GM21381 (cell line): Measurements from ENCODE around the gene CARS1.
"Not testable (repeated sequence)": the region's sequence is repeated elsewhere in the genome, so short reads cannot be mapped to it uniquely, and the experiment has no call there.

Source experiments
- ATAC-seq: cut with Tn5 transposase; IDR thresholded peaks from one replicate; pipeline ENCODE4 v1.9.1; 2021; ENCODE audit warnings: mild to moderate bottlenecking, moderate library complexity; ENCODE audit not compliant: unreplicated experiment

Gene CARS1

GRCh38 chr11:3063876-3064275, 6.7 kb upstream of the CARS1 start:
- ATAC-seq, result not testable (repeated sequence)

GRCh38 chr11:3063432-3063831, 6.2 kb upstream of the CARS1 start:
- not testable (repeated sequence) for ATAC-seq

DNA sequence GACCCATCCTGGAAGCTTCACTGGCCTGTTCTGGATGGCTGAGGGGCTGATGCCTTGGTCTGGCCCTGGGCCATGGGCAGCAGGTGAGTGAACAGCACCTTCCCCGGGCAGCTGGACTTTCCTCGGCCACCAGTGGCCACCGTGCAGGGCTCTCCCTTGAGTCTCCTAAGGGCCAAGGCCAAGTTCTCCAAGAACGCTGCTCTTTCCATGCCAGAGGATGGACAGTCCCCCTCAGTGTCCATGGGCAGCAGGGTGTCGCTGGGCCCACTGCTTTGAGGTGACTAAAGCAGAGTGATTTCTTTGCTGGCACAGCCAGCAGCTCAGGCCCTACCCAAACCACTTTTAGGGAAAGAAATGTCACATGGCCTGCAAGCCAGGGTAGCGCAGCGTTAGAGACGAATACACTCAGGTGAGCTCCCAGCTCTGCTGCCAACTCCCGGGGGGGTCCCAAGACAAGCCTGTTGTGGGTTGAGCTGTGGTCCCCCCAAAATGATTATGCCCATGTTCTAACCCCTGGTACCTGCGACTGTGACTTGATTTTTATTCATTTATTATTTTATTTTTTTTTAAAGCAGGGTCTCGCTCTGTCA, 3.3 kb upstream of the CARS1 start:
- ATAC-seq, result no peak

GRCh38 chr11:3058753-3059664, 1.8 kb upstream of the CARS1 start:
- ATAC-seq, result no peak

DNA sequence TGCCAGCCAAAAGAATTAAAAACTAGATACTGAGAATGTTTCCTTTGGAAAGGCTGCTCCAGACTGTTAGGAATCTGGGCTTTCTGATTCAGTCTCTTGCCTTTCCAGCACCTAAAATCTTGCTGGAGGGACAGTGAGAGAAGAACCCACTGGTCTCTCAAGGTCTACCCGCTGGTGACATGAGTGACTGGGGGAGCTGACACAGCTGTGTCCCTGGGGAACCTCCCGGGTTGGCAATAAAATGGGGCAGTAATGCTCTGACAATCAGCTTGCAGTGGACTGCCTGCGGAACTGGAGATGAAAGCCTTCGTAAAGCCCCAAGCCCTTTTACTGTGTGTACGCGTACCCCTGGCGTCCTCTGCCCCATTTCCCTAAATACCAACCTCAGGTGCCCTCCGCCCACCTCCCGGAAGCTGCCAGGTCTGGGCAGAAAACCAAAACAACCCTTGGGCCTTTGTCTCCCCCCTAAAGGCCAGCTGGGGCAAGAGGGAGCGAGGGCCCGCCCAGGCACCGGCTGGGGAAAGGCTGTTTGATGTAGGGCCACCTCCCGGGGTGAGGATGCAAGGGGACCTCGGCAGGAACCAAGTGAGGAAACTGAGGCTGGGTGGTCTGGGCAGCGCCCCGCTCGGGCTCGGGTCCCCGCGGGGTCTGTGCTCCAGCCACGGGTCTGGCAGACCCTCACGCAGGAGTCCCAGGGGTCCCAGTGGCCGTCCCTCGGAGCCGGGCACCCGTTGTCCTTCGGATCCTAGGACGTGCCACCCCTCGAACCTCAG, 741 bp downstream of the CARS1 start:
- peak; percentile 12 for ATAC-seq

GRCh38 chr11:3055891-3056290, 1.3 kb downstream of the CARS1 start:
- no peak for ATAC-seq

DNA sequence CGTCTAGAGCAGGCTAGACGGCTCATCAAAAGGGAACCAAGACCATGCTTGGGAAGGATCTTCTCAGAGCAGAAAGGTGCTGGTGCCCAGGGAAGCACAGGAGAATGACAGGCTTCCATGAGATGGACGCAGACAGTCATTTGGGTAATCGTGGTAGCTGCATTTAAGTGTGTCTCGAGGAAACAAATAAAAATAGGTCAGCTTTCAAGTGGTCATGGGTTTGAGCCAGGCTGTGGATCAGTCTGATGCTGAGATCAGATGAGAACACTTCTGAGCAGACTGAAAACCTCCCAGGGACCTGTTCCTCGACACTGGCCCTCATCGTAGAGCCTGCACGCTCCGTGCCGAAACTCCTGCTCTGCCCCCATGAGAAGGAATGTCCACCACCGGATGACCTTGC, 4.7 kb downstream of the CARS1 start:
- ATAC-seq, result no peak

- no peak for ATAC-seq
These were observed 5.1 kb downstream of the CARS1 start for GRCh38 chr11:3052109-3052479.

DNA sequence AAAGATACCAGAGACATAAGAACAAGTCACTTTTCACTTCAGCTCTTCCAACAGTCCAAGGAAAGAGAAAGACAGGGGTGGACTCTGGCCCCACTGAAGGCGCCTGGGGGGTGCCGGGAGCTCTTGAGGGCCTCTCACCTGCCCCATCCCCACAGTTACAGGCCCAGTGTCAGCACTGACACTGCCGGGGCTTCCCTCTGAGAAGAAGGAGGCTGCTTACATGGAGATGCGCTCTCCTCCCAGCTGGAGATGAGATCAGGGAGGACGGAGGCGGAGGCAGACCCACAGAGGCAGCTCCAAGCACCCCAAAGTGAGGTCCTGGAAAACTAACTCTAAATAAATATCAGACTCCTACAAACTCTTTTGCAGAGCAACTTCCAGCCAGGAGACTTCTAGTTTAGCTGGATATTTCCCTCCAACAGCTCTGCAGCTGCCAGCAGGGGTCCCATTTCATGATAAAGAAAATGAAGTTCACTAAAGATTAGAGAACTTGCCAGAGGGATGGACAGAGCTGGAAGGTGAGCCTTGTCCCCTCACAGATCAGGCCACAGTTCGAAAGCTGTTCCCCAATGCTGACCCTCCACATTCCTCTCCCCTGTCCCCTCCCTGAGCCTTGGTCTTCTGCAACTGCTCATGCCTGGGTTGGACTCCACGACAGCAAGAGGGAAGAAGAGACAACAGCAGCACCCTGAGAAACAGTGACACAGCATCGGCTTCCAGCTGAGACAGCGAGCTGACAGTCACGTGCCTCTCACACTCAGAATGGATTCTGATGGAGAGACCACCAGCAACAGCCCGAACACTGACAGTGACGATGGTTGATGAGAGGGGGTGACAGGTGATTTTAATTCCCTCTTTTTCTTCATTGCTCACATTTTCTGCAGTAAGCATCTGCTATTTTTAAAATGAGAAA, 5.8 kb downstream of the CARS1 start:
- no peak for ATAC-seq

GRCh38 chr11:3050386-3051195, 6.6 kb downstream of the CARS1 start:
- ATAC-seq, result no peak

DNA sequence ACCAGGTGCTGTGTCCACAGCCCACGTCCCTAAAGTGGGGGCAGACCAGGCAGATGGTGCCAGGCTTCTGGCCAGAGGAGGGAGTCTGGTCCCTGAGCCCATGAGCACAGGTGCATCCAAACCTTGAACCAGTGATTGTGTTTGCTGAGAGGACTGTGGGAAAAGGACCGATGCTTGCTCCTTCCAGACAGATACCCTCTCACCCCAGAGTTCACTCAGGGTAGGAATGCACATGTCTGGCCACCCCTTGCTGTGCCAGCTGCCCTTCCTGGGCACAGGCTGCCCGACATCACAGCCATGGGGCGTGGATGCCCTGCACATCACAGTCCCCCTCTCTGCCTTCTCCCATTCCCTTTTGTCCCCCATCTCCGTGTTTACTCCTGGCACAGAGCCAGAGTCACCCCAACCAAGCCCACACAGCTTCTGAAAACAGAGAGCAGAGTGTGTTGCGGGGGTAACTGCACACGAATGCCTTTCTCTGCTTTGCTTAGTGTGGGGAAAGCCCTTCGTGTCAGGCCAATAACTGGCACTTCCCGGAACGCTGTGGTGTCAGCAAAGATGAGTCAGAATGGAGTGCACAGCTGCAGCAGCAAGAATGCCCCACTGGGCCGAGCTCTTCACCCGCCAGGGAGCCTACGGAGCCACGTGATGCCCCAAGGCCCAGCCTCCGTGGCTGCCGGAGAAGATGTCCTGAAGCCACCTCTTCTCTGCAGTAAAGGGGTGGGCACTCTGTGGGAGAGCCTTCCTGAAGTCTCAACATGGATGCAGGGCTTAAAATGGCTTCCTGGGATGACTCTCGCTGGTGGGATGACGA, 7.6 kb downstream of the CARS1 start:
- ATAC-seq, result peak; percentile 79

DNA sequence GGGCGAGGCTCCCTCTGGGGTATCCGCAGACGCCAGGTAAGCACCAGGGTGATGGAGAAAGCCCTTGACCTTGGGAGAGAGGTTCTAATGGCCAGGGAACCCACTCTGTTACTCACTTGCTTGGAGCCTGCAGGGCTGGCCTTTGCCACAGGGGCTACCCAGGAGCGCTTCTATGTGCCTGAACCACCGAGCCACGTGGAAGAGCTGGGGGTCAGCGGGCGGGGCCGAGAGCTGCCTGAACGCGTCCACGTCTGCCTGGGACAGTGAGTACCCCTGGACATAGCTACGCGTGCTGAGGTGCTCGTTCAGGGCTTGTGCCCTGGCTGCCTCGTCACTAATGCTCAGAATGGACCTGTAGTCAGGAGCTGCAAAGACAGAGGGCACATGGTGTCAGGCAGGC, 9.6 kb downstream of the CARS1 start:
- no peak for ATAC-seq

- ATAC-seq, result no peak
These were observed 10.6 kb downstream of the CARS1 start for GRCh38 chr11:3046641-3047040.

GRCh38 chr11:3046190-3046589, 11.0 kb downstream of the CARS1 start:
- no peak for ATAC-seq

- no peak for ATAC-seq
These were observed 12.3 kb downstream of the CARS1 start for GRCh38 chr11:3044915-3045314.

DNA sequence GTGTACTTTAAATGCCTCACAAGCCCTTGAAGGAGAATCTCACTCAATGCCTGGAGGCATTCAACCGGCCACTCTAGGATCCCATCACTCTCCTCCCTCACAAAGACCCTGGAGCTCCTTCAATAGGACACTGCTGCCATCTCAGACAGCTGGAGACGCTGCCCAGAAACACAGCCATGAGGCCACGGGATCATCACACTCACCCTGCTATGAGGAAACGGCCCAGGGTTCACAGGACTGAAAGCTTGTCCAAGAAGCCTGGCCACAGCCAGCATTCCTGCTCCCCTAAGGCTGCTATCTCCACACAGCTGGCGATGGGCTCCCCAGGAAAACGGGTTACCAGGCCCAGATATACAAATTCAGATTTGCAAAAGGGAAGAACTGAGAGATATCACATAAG, 13.2 kb downstream of the CARS1 start:
- ATAC-seq, result no peak

DNA sequence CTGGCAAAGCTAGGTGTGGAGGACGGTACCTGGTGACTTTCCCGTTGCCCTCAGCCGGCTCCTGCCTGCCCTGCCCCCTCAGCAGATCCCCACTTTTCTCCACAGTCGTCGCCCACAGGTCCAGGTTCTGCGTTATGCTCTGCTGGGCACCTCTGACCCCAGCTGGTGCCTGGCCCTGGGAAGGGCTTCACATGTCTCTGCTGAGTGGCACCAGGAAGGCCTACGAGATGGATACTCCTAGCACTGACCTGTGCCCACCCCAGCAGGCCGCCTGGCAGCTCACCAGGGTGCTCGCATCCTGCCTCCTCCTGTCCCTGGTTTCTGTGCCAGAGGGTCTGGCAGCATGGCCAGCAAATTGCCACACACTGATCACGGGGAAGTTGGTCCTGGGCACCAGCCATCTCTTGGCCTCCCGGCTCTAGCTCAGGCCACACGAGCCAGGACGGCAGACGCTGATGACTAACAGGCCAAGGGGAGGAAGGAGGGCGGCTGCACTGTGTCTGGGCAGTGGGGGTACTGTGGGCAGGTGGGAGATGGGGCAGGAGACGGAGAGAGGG, 13.8 kb downstream of the CARS1 start:
- no peak for ATAC-seq

DNA sequence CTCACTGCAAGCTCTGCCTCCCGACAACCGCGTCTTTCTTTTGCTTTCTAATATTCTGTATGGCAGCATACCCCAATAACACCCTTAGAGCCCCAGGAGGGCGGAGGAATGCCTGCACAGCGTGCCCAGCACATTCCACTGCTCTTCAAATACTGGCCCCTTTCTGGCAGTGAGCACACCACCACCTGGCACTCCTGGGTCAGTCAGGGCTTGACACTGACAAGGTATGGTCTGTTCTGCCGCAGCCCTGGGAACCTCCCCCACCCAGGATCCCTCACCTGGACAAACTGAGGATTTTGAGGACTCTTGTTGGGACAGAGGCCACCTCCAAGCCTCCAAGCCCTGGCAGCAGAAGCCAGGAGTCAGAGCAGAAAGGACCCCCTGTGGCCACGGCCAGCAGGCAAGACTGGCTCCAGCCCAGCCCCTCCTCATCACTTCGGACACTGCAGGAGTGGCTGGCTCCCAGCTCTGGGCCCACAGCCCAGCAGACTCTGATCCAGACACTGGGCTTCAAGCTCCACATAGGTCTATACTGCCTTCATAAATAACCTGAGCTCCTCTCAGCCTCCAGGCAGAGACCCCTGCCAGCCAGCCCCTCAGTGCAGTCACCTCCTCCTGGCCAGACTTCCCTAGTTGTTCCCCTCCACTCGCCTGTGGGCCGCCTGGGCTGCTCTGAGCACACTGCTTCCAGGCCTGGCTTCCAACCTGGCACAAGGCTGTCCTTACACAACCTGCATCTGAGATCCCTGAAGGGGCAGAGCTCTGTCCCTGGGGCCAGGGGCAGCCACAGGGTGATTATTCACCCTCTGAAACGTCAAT, 14.5 kb downstream of the CARS1 start:
- no peak for ATAC-seq
